Measurements from ENCODE around the gene MARCHF4.

The MARCHF4 gene

GRCh38 chr2:216351172-216351925 is 20.9 kb downstream of the MARCHF4 start:
- in situ Hi-C loops (cut with MboI; ENCODE audit: low sequenced_read_pairs): no loop called here

GRCh38 chr2:216350214-216350791 is 22.0 kb downstream of the MARCHF4 start:
- in situ Hi-C loops (cut with MboI; ENCODE audit: low sequenced_read_pairs): no loop called here

GRCh38 chr2:216349366-216349765 is 22.9 kb downstream of the MARCHF4 start:
- in situ Hi-C loops (cut with MboI; ENCODE audit: low sequenced_read_pairs): no loop called here

- in situ Hi-C loops (cut with MboI; ENCODE audit: low sequenced_read_pairs): no loop called here
Observed at GRCh38 chr2:216348756-216349308, 23.5 kb downstream of the MARCHF4 start.

GRCh38 chr2:216346781-216347180 is 25.5 kb downstream of the MARCHF4 start:
- in situ Hi-C loops (cut with MboI; ENCODE audit: low sequenced_read_pairs): no loop called here

- in situ Hi-C loops (cut with MboI; ENCODE audit: low sequenced_read_pairs): no loop called here
Observed at GRCh38 chr2:216345846-216346245, 26.4 kb downstream of the MARCHF4 start.

GRCh38 chr2:216344950-216345300 is 27.4 kb downstream of the MARCHF4 start:
- in situ Hi-C loops (cut with MboI; ENCODE audit: low sequenced_read_pairs): no loop called here

GRCh38 chr2:216344206-216344949 is 27.9 kb downstream of the MARCHF4 start:
- in situ Hi-C loops (cut with MboI; ENCODE audit: low sequenced_read_pairs): no loop called here

- in situ Hi-C loops (cut with MboI; ENCODE audit: low sequenced_read_pairs): no loop called here
Observed at GRCh38 chr2:216343221-216343980, 28.9 kb downstream of the MARCHF4 start.

GRCh38 chr2:216341121-216341520 is 31.2 kb downstream of the MARCHF4 start:
- in situ Hi-C loops (cut with MboI; ENCODE audit: low sequenced_read_pairs): no loop called here

- in situ Hi-C loops (cut with MboI; ENCODE audit: low sequenced_read_pairs): no loop called here
Observed at GRCh38 chr2:216340280-216340631, 32.0 kb downstream of the MARCHF4 start.

GRCh38 chr2:216339456-216340279 is 32.6 kb downstream of the MARCHF4 start:
- in situ Hi-C loops (cut with MboI; ENCODE audit: low sequenced_read_pairs): no loop called here

GRCh38 chr2:216335252-216335651 is 37.0 kb downstream of the MARCHF4 start:
- in situ Hi-C loops (cut with MboI; ENCODE audit: low sequenced_read_pairs): no loop called here

- in situ Hi-C loops (cut with MboI; ENCODE audit: low sequenced_read_pairs): no loop called here
Observed at GRCh38 chr2:216328347-216328746, 43.9 kb downstream of the MARCHF4 start.

GRCh38 chr2:216327447-216327935 is 44.8 kb downstream of the MARCHF4 start:
- in situ Hi-C loops (cut with MboI; ENCODE audit: low sequenced_read_pairs): no loop called here
